Activated T-helper 1 cell treated with Interleukin-2 at 50 U/mL for 16 hours (primary cell): ENCODE results near the gene IRF5.
A peak's percentile ranks its signal among the peaks of the same experiment; 100 is the strongest.

Experiments
- DNase-seq: peaks from one replicate; pipeline ENCODE4 v3.0.0-alpha.2; 2020; ENCODE audit warnings: low read depth

Gene IRF5

DNA sequence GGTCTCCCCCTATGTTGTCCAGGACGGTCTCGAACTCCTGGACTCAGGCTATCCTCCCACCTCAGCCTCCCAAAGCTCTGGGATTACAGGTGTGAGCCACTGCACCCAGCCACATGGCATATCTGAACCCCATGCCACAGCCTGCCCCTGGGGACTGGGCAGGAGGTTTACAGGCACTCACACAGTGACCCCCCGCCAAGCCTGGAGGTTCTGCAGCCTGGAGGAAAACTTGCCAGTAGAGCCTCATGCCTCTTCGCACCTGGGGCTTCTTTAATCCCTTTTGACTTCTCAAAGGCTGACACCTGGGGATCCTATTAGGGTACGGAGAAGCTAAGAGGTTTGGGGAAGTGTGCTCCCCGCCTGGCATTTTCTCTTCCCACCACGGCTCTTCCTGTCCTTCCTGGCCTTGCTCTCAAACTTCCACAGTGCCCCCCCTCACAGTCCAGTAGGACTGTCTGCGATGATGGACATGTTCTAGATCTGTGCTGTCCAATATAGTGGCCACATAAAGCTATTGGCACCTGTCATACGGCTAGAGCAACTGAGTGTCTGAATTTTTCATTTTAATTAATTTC, 15.8 kb upstream of the IRF5 start:
- no peak for DNase-seq

DNA sequence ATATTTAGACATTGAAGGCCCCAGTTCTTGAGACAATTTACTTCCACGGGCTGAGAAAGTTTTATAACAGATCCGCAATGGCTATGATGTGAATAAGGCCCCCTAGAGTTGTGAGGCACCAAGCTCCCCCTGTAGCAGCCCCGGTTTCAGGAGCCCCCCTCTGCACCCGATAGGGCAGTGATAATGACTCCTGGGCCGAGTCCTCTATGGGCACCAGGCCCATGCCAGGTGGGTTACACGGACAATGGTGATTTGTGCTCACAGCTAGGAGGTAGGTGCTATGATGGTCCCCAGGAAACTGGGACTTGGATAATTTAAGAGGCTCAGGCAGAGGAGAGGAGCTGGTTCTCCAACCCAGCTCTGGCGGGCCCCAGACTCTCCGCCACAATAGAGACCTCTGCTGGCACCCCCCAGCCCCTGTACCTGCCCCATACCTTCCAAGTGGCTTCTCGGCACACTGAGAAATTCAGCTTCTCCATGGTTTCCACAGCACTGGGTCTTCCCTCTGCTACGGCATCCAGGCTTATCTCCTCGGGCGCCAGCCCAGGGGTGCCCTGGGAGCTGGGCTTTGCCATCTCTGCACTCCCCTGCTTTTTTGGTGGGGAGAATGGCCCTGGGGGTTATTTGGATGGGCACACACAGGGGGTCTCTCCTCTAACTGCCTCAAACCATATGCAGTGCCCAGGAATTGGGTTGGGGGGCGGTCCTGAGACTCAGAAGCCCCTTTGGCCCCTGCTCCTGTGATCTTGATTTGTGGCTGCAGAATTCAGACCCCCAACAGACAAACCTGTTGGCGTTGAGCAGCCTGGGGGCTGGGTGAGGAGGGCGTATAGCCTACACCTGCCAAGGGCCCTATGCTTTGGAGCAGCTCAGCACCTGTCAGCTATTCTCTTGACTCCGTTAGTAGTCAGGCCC, 15.0 kb upstream of the IRF5 start:
- no peak for DNase-seq

DNA sequence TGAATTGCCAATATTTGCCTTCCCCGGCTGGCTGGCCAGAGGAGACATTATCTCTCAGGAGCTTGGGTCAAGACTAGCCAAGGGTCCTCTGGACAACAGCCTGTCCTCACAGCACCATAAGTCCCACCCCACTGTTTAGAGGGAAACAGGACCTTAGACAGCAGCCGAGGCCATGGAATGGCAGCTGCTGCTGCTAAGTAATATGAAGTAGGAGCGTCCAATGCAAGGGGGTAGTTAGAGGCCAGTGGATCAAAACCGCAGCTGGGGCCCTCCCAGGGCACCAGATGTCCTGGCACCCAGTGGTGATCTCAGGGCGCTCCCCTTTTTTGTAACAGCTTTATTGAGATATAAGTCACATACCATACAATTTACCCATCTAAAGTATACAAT, 14.3 kb upstream of the IRF5 start:
- no peak for DNase-seq

DNA sequence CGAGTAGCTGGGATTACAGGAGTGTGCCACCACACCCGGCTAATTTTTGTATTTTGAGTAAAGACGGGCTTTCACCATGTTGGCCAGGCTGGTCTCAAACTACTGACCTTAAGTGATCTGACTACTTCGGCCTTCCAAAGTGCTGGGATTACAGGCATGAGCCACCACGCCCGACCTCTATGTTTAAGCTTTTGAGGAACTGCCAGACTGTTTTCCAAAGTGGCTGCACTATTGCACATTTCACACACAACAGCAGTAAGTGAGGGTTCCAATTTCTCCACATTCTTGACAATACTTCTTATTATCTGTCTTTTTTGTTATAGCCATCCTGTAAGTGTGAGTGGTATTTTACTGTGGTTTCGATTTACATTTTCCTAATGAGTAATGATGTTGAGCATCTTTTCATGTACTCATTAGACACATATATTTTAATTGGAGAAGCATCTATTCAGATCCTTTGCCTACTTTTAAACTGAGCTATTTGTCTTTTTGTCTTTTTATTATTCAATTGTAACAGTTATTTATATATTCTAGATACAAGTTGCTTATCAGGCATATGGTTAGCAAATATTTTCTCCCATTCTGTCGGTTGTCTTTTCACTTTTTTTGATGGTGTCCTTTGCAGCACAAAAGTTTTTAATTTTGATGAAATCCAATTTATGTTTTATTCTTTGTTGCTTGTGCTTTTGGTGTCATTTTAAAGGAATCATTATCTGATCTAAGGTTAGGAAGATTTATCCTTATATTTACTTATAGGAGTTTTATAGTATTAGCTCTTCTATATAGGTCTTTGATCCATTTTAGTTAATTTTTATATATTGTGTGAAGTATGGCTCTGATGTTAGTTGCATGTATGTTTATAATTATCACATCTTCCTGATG, 12.8 kb upstream of the IRF5 start:
- no peak for DNase-seq

DNA sequence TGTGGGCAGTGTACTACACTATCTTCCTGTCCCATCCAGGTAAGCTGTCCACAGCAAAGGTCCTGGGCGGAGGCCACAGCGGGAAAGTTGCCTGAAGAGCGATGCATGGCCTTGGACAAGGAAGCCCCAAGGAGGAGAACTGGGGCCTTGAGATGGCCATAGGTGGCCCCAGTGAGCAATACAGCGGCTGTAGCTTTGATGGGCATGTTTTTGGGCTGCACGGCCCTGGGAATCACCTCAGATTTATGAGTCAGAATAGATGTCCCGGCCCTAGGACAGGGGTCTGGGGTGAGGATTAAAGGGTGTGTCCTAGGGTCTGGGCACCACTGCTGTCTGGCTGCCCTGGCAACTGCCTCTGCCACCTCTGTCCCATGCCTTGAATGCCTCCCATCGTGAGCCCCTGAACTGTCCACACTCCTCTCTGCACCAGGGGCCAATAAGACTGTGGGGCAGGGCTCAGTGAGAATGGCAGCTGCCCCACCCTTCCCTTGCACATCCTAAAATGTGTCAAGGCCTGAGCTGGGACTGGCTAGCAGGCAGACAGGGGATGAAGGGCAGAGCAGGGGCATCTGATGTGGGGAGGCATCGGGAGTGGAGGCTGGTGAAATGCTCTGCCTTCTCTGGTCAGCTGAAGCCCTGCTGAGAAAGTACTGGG, 9.4 kb upstream of the IRF5 start:
- DNase-seq: no peak

DNA sequence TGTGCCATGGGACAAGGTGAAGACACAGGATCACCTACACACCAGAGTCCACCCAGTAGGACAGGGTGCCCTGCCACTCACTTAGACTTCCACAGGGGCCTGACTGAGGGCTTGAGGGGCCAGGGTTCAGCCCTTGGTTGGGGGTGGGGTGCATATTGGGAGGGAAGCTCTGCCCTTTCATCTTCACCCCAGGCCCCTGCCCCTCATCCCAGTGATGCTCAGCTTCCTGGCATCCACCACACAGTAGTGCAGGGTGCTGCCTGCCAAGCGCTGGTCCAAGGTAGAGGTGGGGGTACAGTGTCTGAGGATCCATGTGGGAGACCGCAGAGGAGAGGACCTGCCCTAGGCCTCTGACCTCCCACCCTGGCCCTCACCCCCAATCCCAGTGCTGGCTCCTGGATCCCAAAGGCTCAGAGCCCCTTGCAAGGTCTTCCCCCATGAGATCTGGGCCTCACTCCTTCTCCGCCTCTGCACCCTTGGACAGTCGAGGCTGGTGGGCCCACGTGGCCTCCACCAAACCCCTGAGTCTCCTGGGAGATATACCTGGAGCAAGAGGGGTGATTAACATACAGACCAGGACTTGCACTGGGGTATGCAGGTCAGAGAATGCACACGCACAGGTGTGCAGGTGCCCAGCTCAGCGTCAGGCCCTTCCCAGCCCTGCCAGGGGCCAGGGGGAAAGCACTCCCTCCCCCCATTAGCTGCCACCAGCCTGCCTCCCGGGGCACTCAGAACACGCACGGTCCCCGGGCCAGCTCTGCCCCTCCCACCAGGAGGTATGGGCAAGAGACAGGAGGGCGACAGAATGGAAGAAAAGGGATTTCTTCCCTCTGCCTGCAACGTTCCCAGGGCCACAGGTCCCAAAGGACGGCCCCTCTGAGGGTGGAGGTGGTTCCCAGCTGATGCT, 8.6 kb upstream of the IRF5 start:
- no peak for DNase-seq

DNA sequence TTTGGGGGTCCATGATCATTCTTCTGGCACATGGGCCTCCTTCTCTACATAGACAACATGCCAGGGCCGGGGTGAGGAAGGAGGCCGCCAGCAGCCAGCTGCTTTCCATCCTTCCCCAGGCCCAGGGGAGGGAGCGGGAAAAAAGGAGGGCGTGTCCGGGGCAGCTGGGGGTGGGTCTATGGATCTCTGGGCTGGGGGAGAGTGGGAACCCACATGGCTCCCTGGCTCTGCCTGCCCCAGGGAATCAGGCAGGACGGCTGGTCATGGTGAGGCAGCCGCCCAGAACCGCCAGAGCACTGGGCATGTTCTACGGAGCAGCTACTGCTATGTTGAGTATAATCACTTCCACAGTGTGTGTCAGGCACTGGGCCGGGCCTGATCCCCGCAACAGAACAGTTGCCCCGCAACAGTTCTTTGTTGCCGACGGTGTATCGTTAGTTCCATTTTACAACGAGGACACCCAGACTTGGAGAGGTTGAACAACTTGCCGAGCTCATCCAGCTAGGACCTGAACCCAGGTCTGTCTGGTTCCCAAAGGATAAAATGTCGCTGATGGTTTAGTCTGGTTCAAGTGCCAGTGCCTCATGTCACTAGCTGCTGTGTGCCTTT, 6.4 kb upstream of the IRF5 start:
- DNase-seq: no peak

DNA sequence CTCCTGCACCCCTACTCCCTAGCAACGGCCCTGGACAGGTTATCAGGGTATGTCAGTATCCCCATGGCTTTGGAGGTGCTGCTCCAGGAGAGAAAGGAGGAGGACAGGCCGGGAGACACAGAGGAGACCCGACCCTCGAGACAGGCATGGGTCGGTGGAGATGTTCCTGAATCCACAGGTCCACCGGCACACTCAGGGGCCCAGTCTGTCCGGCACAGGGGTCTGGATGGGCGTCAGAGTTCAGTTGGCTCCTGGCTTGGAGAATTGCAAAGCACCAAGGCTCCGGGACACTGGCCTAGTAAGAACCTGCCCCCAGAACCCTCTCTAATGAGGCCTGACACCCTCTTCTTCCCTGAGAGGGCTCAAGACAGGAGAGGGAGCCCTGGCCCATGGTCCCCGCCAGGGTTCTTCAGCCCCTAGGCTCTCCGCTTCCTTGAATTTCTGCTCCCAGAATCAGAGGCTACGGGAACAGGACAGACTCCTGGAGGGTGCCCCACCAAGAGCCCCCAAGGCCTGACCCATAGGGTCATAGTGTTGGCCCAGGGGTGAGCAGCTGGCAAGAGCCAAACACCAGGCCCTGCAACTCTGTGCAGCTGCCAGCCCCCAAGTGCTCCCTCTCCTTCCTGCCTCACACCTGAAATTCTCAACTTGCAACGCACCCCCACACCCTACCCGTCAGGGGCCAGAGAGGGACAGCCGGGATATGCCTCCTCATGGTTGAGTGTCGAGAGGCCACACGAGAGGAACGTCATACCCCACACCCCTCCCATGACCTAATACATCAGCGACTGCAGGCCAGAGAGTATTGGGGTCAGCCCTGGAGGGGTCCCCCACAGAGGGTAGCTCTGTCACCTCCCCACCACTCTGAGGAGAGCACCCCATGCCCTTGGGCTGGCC, 5.5 kb upstream of the IRF5 start:
- DNase-seq: no peak

DNA sequence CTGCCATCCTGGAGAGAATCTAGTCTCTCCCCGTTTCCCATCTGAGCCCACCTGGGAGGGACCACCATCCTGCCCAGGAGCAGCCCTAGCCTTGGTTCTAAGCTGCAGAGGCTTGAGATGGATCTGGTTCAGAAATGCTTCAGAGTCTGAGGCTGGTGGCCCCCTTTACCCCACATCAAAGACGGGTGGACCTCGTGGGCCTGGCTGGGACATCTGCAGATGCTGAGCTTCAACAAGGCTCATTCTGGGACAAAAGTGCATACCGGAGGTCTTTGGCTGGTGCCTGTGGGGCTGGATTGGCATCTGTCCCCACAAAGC, 4.9 kb upstream of the IRF5 start:
- no peak for DNase-seq

DNA sequence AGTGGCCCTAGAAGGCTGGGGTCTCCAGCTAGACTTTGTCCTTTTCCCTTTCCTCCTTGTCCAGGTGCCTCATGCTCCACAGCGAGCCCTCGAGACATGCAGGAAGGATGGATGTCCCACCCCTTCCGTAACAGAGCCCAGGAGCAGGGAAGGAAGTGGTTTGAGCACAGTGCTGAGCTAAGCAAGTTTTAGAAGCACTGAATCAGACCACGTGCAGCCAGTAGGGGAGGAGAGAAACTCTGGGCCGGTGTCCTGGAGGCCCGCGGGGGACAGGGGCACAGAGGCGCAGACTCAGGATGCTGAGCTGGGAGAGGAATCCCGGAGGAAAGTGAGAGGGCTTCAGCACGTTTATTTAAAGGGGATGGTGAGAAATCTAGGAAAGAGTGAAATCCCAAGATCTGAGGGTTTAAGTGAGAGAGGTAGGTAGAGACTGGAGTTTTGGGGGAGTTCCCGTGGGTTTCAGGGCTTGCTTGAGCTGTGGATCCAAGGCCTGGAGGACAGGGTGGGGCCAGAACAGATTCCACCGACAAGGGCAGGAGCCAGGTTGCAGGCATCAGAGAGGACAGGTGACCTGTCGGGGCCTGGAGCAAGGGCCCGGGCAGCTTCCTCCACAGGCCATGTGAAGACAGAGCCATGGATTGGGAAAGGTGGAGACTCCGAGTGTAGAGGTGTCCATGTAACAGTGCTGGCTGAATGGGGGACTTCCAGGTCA, 4.4 kb upstream of the IRF5 start:
- DNase-seq: peak; percentile 25

DNA sequence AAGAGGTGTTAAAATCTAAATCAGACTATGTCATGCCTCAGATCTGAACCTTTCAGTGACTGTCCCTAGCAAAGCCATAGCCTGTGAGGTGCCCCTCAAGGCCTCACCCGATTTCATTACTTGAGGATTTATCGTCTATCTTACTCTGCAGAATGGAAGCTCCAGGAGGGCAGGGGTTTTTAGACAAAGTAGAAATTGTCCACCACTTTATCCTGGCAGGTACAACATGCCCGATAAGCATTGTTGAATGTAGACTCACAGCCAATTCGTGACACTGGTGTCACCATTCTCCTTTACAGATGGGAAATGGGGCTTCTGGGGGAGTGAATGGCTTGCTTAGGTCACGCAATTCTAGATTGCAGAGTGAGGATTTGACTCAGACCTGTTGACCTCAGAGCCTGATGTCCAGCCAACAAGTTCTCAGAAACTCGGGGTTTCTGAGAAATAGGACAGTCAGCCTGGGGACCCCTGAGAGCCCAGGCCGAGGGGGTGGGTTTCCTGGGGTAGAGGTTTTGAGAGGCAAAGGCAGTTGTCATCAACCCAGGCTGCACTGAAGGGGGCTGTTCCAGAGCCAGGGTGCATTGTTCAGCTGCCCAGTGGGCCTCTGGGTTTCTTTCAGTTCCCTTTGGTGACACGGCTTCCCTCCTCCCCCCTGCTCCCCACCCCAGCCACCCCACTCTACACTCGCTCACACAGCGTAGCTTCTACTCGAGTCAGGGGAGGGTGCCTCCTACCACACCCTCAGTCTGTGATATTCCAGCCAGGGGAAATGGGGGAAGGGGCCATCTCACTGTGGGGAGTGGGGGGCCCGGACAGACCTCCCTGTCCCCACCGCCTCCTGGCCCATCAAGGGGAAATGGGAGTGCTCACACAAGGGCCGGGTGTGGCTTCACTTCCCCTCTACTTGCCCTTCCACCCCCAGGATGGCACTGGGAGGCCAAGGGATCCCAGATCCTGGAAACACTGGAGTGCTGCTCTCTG, 3.1 kb upstream of the IRF5 start:
- no peak for DNase-seq

DNA sequence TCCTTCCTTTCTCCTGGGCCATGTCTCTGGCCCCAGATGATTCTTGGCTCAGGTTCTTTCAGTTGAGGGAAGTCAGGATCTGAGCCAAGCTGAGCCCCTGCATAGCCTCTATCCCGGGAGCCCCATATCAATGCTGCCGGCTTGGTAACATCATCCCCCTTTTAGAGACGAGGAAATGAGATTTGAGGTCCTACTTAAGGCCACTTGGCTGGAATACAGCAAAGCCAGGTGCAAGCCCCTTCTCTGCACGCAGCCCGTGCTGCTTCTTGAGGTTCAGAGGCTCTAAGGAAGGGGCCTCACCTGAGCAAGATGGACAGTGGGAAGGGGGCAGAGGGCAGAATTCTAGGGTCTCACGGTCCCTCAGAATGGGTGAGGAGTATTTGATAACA, 2.4 kb upstream of the IRF5 start:
- DNase-seq: no peak

DNA sequence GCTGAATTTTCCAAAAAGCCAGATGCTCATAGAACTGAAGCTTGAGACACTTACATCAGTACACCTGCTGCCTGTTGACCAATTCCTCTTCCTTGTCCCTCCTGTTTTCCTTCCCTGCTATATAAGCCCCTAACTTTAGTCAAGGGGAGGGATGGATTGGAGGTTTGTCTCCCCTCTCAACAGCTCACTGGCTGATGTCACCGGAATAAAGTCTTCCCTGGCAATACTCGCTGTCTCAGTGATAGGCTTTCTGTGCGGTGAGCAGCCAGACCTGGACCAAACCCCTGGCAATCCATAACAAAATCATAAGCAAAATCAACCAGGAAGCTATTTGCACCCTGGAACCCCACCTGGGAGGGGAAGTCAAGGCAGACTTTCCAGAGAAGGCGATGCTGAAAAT, 929 bp upstream of the IRF5 start:
- DNase-seq: no peak

DNA sequence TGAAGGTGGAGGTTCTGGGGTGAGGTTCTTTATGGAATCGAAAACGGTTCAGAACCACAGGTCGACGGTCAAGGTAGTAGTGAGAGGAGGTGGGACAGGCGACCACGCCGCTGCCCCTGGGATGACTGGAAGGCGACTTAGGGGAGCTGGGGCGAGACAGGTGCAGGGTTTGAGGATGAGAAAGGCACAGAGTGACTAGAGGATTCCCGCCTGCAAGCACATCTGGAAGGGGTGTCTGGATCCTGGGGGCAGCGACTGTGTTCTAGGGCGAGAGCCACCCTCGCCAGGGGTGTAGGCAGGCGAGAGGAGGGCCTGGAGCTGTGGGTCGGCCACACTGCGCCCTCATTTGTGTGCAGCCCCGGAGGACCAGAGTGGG, 468 bp upstream of the IRF5 start:
- DNase-seq: no peak

DNA sequence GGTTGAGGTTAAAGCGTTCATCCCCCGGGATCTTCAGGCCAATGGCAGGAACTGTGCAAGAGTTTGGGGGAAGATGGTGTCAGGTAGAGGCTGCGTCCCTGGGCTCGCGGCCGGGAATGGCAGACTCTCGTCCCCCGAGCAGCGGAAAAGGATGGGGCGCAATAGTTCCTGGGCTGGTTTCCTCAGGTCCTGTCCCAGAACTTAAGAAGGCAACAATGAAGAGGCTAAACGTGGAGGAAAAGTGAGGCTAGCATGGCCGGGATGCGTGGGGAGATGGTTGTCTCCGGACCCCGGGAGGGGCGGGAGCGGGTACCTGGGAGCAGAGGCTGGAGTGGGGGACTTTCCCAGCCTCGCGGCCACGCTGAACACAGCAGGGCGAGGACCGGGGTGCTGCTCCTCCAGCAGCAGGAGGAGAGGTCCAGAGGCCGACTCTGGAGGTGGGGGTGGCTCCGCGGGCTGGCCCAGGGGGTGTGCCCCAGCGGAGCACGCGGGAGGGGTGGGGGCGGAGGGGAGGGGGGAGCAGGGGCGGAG, 882 bp downstream of the IRF5 start:
- no peak for DNase-seq

DNA sequence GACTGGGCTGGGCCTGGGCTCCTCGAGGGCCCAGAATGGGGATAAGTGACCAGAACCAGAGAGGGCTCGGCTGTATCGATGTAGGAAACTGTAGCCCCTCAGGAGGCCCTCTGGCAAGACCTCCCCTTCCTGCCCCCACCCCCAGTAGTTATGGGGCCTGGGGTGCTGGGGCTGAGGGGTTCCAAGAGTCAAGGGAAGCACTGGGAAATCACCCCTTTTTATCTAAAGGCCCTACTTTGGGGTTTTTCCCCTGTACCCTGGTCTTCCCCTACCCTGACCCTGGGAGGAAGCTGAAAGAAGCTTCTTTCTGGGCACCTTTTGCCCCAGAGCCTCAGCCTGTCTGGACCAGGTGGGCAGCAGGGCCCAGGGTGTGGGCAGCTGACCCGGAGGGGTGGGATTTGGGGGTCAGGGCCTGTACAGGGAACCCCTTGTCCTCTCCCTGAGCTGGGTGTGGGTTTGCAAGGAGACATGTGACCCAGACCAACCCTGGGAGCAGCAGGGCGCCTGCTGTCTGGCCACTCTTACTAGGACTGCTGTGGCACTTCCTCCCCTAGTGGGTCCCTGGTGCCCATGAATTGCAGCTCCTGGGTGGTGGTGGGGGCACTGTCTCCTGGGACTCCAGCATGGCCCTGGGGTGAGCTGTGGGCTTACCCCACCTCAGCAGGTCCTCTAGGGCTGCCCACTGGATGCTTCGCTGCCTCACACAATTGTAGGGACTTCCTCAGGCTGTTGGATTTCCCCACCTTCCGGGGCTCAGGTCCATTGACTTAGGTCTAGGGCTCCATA, 1.5 kb downstream of the IRF5 start:
- no peak for DNase-seq

DNA sequence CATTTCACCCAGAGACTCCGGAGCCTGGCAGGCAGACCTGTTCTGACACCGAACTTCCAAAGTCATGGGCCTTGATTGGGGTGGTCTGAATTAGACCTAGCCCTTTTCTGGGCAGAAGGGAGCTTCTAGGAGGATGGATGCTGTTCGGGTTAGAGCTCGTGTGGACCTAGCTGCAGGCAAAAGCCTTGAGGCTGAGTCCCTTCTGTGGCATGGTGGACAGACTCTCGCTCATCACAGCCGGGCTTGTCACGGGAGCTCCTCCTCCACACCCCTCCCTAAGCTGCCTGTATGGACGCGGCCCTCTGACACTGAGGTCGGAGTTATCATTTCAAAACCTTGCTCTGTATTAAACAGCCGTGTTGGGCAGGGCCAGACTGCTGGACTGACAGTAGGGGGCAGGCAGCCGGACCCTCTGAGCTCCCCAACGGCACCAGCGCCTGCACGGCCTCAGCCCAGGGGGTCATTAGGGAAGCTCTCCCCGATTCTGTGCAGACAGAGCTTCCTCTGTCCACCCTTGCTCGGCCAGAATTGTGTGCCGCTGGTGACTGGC, 2.2 kb downstream of the IRF5 start:
- DNase-seq: no peak
